ENCODE results near the gene LTBP3. TPM values are rescaled to one million over a fixed set of nuclear protein-coding genes. Genes with fewer than 3 reads are reported as not detected.

The LTBP3 gene
- total and polyA plus RNA-seq, 12 donors: 40.2 to 362 (median 221) TPM

DNA sequence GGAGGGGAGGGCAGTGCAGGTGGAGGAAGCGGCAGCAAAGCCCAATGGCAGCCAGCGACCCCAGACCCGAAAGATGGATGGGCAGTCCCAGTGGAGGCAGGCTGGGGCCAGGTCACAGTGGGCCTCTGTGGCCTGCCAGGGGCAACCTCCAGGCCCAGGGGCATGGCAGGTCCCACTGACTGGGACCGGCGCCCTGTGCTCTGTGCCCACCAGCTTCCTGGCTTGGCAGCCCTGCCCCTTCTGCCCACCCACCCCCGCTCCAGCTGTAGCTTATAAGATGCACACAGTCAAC is 41.7 kb upstream of the LTBP3 start:
- no peak overlapping the region for H3K27ac ChIP-seq
- WGBS, 4 donors: 96 to 100% (median 98%) methylated on average over 3 to 6 of the region's 6 CpGs; no CpG with 5 or more reads in 1 of the 4 donors

GRCh38 chr11:65599216-65599954 is 41.2 kb upstream of the LTBP3 start:
- no peaks in the 10 kb centered on the region for H3K4me1 ChIP-seq (replicated peaks in 1 of 2)
- no peak for TF ChIP-seq POLR2A (IDR thresholded peaks at IDR 0.05)
- no peak for TF ChIP-seq CTCF (IDR thresholded peaks at IDR 0.05)
- intact Hi-C loops (cut with DNase I): no loop called here
- no peak overlapping the region for H3K27ac ChIP-seq
- H3K36me3 ChIP-seq (replicated peaks in 1 of 2): peaks cover 0 to 37% of the 10 kb centered on the region in 2 donors
- H3K27me3 ChIP-seq: no peaks in the 10 kb centered on the region
- H3K9me3 ChIP-seq (replicated peaks in 1 of 3): no peaks in the 10 kb centered on the region
- no peak overlapping the region for H3K4me3 ChIP-seq
- no peak for DNase-seq
- 84 to 88% (median 87%) methylated on average over 34 to 49 of the region's 49 CpGs for WGBS, 4 donors

More for the DNA sequence above, 41.7 kb upstream of the LTBP3 start:
- no peaks in the 10 kb centered on the region for H3K4me1 ChIP-seq (replicated peaks in 1 of 2)
- TF ChIP-seq CTCF (IDR thresholded peaks at IDR 0.05) (no peak), POLR2A (IDR thresholded peaks at IDR 0.05) (no peak)
- intact Hi-C loops (cut with DNase I): no loop called here
- H3K27me3 ChIP-seq: no peaks in the 10 kb centered on the region
- H3K36me3 ChIP-seq (replicated peaks in 1 of 2): peaks cover 0 to 42% of the 10 kb centered on the region in 2 donors
- H3K9me3 ChIP-seq (replicated peaks in 1 of 3): no peaks in the 10 kb centered on the region
- DNase-seq: no peak
- H3K4me3 ChIP-seq: no peak overlapping the region

DNA sequence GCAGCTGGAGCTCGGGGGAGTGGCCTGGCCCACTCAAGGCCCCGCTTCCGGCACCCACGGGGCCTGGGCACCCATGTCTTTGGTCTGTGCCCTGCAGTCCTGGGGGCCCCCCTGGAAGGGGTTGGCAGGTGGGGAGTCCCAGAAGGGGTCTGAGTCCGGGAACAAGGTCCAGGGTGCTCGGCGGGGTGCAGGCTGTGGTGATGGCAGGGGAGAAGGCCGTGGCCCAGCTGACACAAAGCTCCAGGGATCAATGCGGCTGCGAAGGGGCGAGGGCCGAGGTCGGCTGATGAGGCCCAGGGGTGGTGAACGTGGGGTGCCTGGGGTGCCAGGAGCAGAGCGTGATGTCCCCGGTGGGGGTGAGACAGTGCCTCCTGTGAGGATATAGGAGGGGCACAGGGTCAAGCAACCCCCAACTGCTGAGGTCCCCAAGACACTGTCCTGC is 40.1 kb upstream of the LTBP3 start:
- H3K27ac ChIP-seq: no peak overlapping the region
- DNase-seq: no peak
- H3K4me1 ChIP-seq (replicated peaks in 1 of 2): no peaks in the 10 kb centered on the region
- TF ChIP-seq CTCF (IDR thresholded peaks at IDR 0.05) (no peak), POLR2A (IDR thresholded peaks at IDR 0.05) (no peak)
- H3K4me3 ChIP-seq: no peak overlapping the region
- no peaks in the 10 kb centered on the region for H3K27me3 ChIP-seq
- intact Hi-C loops (cut with DNase I): no loop called here
- H3K36me3 ChIP-seq (replicated peaks in 1 of 2): peaks cover 0 to 26% of the 10 kb centered on the region in 2 donors
- WGBS, 4 donors: 86 to 92% (median 89%) methylated on average over 8 to 16 of the region's 16 CpGs
- H3K9me3 ChIP-seq (replicated peaks in 1 of 3): no peaks in the 10 kb centered on the region

DNA sequence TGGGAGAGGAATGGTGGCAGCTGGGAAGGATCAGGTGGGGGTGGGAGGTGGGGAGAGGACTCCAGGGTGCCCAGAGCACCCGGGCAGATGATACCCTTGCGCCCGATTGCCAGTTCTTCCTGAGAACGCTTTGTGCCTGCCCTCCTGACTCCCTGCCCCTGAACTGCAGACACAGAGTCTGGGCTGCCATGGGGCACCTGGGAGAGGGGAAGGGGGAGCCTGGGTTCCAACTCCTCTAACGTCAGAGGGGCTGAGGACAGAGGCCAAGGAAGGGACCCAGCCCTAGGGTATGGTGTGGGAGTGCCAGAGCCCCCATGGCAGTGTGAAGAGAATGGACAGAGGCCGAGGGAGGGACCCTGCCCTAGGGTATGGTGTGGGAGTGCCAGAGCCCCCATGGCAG is 38.4 kb upstream of the LTBP3 start:
- TF ChIP-seq POLR2A (IDR thresholded peaks at IDR 0.05) (no peak), CTCF (IDR thresholded peaks at IDR 0.05) (no peak)
- no peak overlapping the region for H3K27ac ChIP-seq
- H3K27me3 ChIP-seq: no peaks in the 10 kb centered on the region
- WGBS, 4 donors: 60 to 86% (median 76%) methylated on average over 2 to 6 of the region's 6 CpGs
- no peak overlapping the region for H3K4me3 ChIP-seq
- H3K36me3 ChIP-seq (replicated peaks in 1 of 2): peaks cover 0 to 22% of the 10 kb centered on the region in 2 donors
- intact Hi-C loops (cut with DNase I): no loop called here
- no peak for DNase-seq
- no peaks in the 10 kb centered on the region for H3K9me3 ChIP-seq (replicated peaks in 1 of 3)
- H3K4me1 ChIP-seq (replicated peaks in 1 of 2): no peaks in the 10 kb centered on the region

Data from adrenal gland (tissue), 12 donors.